ENCODE results near the gene LYPD1.

Gene LYPD1

DNA sequence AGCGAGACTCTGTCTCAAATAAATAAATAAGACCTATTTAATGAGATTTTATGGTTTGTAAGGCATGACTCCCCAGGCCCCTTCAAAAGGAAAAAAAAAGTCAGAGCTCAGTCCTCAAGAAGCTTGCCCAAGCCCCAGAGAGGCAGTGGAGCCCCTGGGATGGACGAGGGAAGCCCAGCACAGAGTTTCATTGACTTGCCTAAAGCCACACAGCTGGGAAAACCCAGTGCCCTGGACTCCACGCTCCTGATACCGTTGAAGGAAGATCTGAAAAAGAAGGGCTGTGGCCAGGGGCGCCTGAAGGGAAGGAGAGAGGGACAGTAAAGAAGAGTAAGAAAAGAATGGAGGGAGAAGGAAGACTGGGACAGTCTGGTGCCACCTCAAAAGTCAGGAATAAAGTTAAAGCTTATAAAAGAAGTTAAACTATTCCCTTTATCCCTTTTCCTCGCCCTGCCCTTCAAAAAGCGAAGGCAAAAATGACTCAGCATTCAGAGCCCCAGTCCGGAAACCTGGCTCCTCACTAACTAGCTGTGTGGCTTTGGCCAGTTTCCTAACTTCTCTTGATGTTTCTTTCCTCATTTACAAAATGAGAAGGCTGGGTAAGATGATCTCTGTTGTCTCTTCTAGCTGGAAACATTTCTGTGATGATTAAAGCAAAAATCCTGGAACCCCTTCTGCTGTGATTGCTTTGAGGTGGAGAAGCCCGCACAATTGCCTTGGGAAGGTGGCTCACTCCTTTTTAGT lies 46.7 kb downstream of the LYPD1 start:
- no peak overlapping the region for H2BK15ac ChIP-seq (replicated peaks; ENCODE audit: low read depth)
- H2BK5ac ChIP-seq (ENCODE audit: low read length), result no peak overlapping the region
- no peak overlapping the region for H4K5ac ChIP-seq (ENCODE audit: low read length)
- H2AK5ac ChIP-seq (ENCODE audit: low read length), result no peak overlapping the region
- no peak overlapping the region for H3K4ac ChIP-seq (ENCODE audit: low read depth, low read length)
- no peak overlapping the region for H3K56ac ChIP-seq (ENCODE audit: low read length)
- H3K18ac ChIP-seq (ENCODE audit: low read length), result peak overlapping the region; percentile 41
- no peak overlapping the region for H3K4me2 ChIP-seq (ENCODE audit: low read length)
- H3K4me3 ChIP-seq (ENCODE audit: low read length), result no peak overlapping the region
- DNase-seq, result no peak
- no peak overlapping the region for H3K27ac ChIP-seq (ENCODE audit: low read depth, low read length)
- no peaks in the 10 kb centered on the region for H3K79me2 ChIP-seq (ENCODE audit: control insufficient read depth, insufficient read depth, low read length)
- no CpG with 5 or more reads among the region's 9 CpGs for WGBS (ENCODE audit: extremely low coverage, insufficient coverage, low lambda C conversion rate)
- H4K8ac ChIP-seq (ENCODE audit: low read depth, low read length), result no peak overlapping the region
- H2BK120ac ChIP-seq (ENCODE audit: low read depth, low read length), result no peak overlapping the region
- no peaks in the 10 kb centered on the region for H3K4me1 ChIP-seq (ENCODE audit: control insufficient read depth, low read depth, low read length)
- H3K27me3 ChIP-seq (ENCODE audit: insufficient read depth, low read length, poor library complexity), result no peaks in the 10 kb centered on the region
- H3K79me1 ChIP-seq (ENCODE audit: low read length), result no peaks in the 10 kb centered on the region
- H3K23ac ChIP-seq (ENCODE audit: low read length), result peak overlapping the region; percentile 84
- H3K36me3 ChIP-seq (ENCODE audit: control insufficient read depth, insufficient read depth, low read length), result no peaks in the 10 kb centered on the region
- no peak overlapping the region for H3K9ac ChIP-seq (ENCODE audit: low read length)

- Histone ChIP-seq H3K27ac (ENCODE audit: low read depth, low read length) (no peak overlapping the region), H3K9ac (ENCODE audit: low read length) (no peak overlapping the region), H3K79me2 (ENCODE audit: control insufficient read depth, insufficient read depth, low read length) (no peaks in the 10 kb centered on the region), H3K27me3 (ENCODE audit: insufficient read depth, low read length, poor library complexity) (no peaks in the 10 kb centered on the region), H3K36me3 (ENCODE audit: control insufficient read depth, insufficient read depth, low read length) (no peaks in the 10 kb centered on the region), H2AK5ac (ENCODE audit: low read length) (no peak overlapping the region), H2BK120ac (ENCODE audit: low read depth, low read length) (no peak overlapping the region), H3K79me1 (ENCODE audit: low read length) (no peaks in the 10 kb centered on the region), H3K23ac (ENCODE audit: low read length) (no peak overlapping the region), H2BK5ac (ENCODE audit: low read length) (no peak overlapping the region), H4K5ac (ENCODE audit: low read length) (no peak overlapping the region), H3K4me2 (ENCODE audit: low read length) (no peak overlapping the region), H3K18ac (ENCODE audit: low read length) (no peak overlapping the region), H2BK15ac (replicated peaks; ENCODE audit: low read depth) (no peak overlapping the region), H3K4me3 (ENCODE audit: low read length) (no peak overlapping the region), H3K4ac (ENCODE audit: low read depth, low read length) (no peak overlapping the region), H3K4me1 (ENCODE audit: control insufficient read depth, low read depth, low read length) (no peaks in the 10 kb centered on the region), H3K56ac (ENCODE audit: low read length) (no peak overlapping the region), H4K8ac (ENCODE audit: low read depth, low read length) (no peak overlapping the region)
- DNase-seq, result no peak
- no CpG with 5 or more reads among the region's 8 CpGs for WGBS (ENCODE audit: extremely low coverage, insufficient coverage, low lambda C conversion rate)
Observed at GRCh38 chr2:132621131-132621875, 48.7 kb downstream of the LYPD1 start.

GRCh38 chr2:132620115-132620514 lies 49.9 kb downstream of the LYPD1 start:
- H3K36me3 ChIP-seq (ENCODE audit: control insufficient read depth, insufficient read depth, low read length), result no peaks in the 10 kb centered on the region
- no peak overlapping the region for H3K27ac ChIP-seq (ENCODE audit: low read depth, low read length)
- no peaks in the 10 kb centered on the region for H3K79me1 ChIP-seq (ENCODE audit: low read length)
- no peak overlapping the region for H2AK5ac ChIP-seq (ENCODE audit: low read length)
- H4K5ac ChIP-seq (ENCODE audit: low read length), result no peak overlapping the region
- H3K4ac ChIP-seq (ENCODE audit: low read depth, low read length), result no peak overlapping the region
- no peak overlapping the region for H2BK5ac ChIP-seq (ENCODE audit: low read length)
- no peak overlapping the region for H3K18ac ChIP-seq (ENCODE audit: low read length)
- no peak overlapping the region for H3K9ac ChIP-seq (ENCODE audit: low read length)
- WGBS (ENCODE audit: extremely low coverage, insufficient coverage, low lambda C conversion rate), result no CpG with 5 or more reads among the region's 2 CpGs
- H3K4me3 ChIP-seq (ENCODE audit: low read length), result no peak overlapping the region
- H3K23ac ChIP-seq (ENCODE audit: low read length), result no peak overlapping the region
- no peak for DNase-seq
- H3K56ac ChIP-seq (ENCODE audit: low read length), result no peak overlapping the region
- H4K8ac ChIP-seq (ENCODE audit: low read depth, low read length), result no peak overlapping the region
- no peak overlapping the region for H2BK120ac ChIP-seq (ENCODE audit: low read depth, low read length)
- H3K79me2 ChIP-seq (ENCODE audit: control insufficient read depth, insufficient read depth, low read length), result no peaks in the 10 kb centered on the region
- no peaks in the 10 kb centered on the region for H3K4me1 ChIP-seq (ENCODE audit: control insufficient read depth, low read depth, low read length)
- no peaks in the 10 kb centered on the region for H3K27me3 ChIP-seq (ENCODE audit: insufficient read depth, low read length, poor library complexity)
- no peak overlapping the region for H3K4me2 ChIP-seq (ENCODE audit: low read length)
- no peak overlapping the region for H2BK15ac ChIP-seq (replicated peaks; ENCODE audit: low read depth)

DNA sequence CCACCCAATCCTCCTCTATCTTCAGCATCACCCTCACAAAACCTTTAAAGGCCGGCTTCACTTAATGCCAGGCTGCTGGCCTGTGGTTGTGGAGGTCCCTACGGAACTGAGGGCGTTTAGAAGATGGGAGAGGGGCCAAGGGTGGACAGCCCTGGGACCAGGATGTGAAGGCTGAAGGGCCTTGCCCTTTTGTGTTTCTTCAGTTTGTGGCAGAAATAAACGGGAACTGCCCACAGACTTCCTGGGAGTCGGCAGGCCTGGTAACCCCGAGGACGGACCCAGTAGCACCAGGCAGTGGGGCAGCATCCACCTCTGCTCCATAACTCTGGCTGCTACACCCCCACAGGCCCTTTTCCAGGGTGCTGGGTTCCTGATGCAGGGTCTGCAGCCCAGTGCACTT lies 51.3 kb downstream of the LYPD1 start:
- H3K4me2 ChIP-seq (ENCODE audit: low read length), result no peak overlapping the region
- no peaks in the 10 kb centered on the region for H3K4me1 ChIP-seq (ENCODE audit: control insufficient read depth, low read depth, low read length)
- no peaks in the 10 kb centered on the region for H3K79me1 ChIP-seq (ENCODE audit: low read length)
- WGBS (ENCODE audit: extremely low coverage, insufficient coverage, low lambda C conversion rate), result no CpG with 5 or more reads among the region's 7 CpGs
- no peak for DNase-seq
- no peaks in the 10 kb centered on the region for H3K36me3 ChIP-seq (ENCODE audit: control insufficient read depth, insufficient read depth, low read length)
- no peaks in the 10 kb centered on the region for H3K79me2 ChIP-seq (ENCODE audit: control insufficient read depth, insufficient read depth, low read length)
- no peak overlapping the region for H3K23ac ChIP-seq (ENCODE audit: low read length)
- no peak overlapping the region for H3K27ac ChIP-seq (ENCODE audit: low read depth, low read length)
- no peak overlapping the region for H2BK5ac ChIP-seq (ENCODE audit: low read length)
- H2BK120ac ChIP-seq (ENCODE audit: low read depth, low read length), result no peak overlapping the region
- no peak overlapping the region for H2AK5ac ChIP-seq (ENCODE audit: low read length)
- no peak overlapping the region for H4K5ac ChIP-seq (ENCODE audit: low read length)
- no peak overlapping the region for H3K9ac ChIP-seq (ENCODE audit: low read length)
- H3K27me3 ChIP-seq (ENCODE audit: insufficient read depth, low read length, poor library complexity), result no peaks in the 10 kb centered on the region
- no peak overlapping the region for H3K18ac ChIP-seq (ENCODE audit: low read length)
- H2BK15ac ChIP-seq (replicated peaks; ENCODE audit: low read depth), result no peak overlapping the region
- H3K4me3 ChIP-seq (ENCODE audit: low read length), result no peak overlapping the region
- H3K4ac ChIP-seq (ENCODE audit: low read depth, low read length), result no peak overlapping the region
- no peak overlapping the region for H3K56ac ChIP-seq (ENCODE audit: low read length)
- H4K8ac ChIP-seq (ENCODE audit: low read depth, low read length), result no peak overlapping the region

DNA sequence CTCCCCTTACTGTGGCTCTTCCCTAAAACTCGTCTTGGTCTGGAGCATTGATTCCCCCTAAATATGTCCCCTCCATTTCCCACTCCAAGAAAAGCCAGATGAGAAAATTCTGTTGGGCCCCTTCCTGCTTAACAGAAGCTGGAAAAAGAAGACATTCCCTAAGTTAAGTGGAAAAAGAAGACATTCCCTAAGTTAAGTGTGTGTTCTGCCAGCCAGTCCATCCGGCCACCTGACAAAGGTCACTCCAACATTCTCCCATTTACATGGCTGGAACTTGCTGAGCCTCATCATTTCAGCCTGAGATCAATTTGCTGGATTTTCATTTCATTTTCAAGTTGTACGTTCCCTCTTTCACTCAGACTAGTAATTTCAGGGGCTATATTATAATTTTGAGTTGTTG lies 52.0 kb downstream of the LYPD1 start:
- no peak overlapping the region for H3K4me3 ChIP-seq (ENCODE audit: low read length)
- H3K36me3 ChIP-seq (ENCODE audit: control insufficient read depth, insufficient read depth, low read length), result no peaks in the 10 kb centered on the region
- no peak overlapping the region for H2BK120ac ChIP-seq (ENCODE audit: low read depth, low read length)
- H3K27ac ChIP-seq (ENCODE audit: low read depth, low read length), result no peak overlapping the region
- no peak overlapping the region for H2BK15ac ChIP-seq (replicated peaks; ENCODE audit: low read depth)
- H3K56ac ChIP-seq (ENCODE audit: low read length), result no peak overlapping the region
- H3K4ac ChIP-seq (ENCODE audit: low read depth, low read length), result no peak overlapping the region
- WGBS (ENCODE audit: extremely low coverage, insufficient coverage, low lambda C conversion rate), result no CpG with 5 or more reads among the region's 3 CpGs
- no peaks in the 10 kb centered on the region for H3K79me2 ChIP-seq (ENCODE audit: control insufficient read depth, insufficient read depth, low read length)
- H2BK5ac ChIP-seq (ENCODE audit: low read length), result no peak overlapping the region
- DNase-seq, result no peak
- no peak overlapping the region for H4K5ac ChIP-seq (ENCODE audit: low read length)
- no peaks in the 10 kb centered on the region for H3K4me1 ChIP-seq (ENCODE audit: control insufficient read depth, low read depth, low read length)
- no peak overlapping the region for H3K4me2 ChIP-seq (ENCODE audit: low read length)
- H3K27me3 ChIP-seq (ENCODE audit: insufficient read depth, low read length, poor library complexity), result no peaks in the 10 kb centered on the region
- H3K18ac ChIP-seq (ENCODE audit: low read length), result no peak overlapping the region
- no peak overlapping the region for H3K9ac ChIP-seq (ENCODE audit: low read length)
- H3K79me1 ChIP-seq (ENCODE audit: low read length), result no peaks in the 10 kb centered on the region
- no peak overlapping the region for H3K23ac ChIP-seq (ENCODE audit: low read length)
- no peak overlapping the region for H4K8ac ChIP-seq (ENCODE audit: low read depth, low read length)
- no peak overlapping the region for H2AK5ac ChIP-seq (ENCODE audit: low read length)
